Vagina (tissue), 2 donors: ENCODE measurements around the gene HSD17B10. TPM values are rescaled to one million over a fixed set of nuclear protein-coding genes. Genes with fewer than 3 reads are reported as not detected.
A peak's percentile ranks its signal among the peaks of the same experiment; 100 is the strongest.
"Not testable (repeated sequence)": the region's sequence is repeated elsewhere in the genome, so short reads cannot be mapped to it uniquely, and the experiment has no call there.

Source experiments
- DNase-seq, 2 donors: peaks; one replicate each; pipeline ENCODE4 v3.0.0-alpha.2; 2017; ENCODE audit errors: extremely low spot score in 2 of 2
- H3K27ac ChIP-seq: fragments of 200-600 bp; sonication (generic); one replicate; pipeline ENCODE4 v1.5.1; 2019
- H3K27me3 ChIP-seq: fragments of 200-600 bp; sonication (generic); one replicate; pipeline ENCODE4 v1.5.1; 2019
- H3K36me3 ChIP-seq, 2 donors: fragments of 200-600 bp; sonication (generic); one replicate each; pipeline ENCODE4 v1.5.1; 2017 to 2019
- H3K4me1 ChIP-seq: fragments of 200-600 bp; sonication (generic); one replicate; pipeline ENCODE4 v1.5.1; 2019
- H3K4me3 ChIP-seq, 2 donors: fragments of 200-600 bp; sonication (generic); 1 replicate in 1 of 2; 2 replicates in 1 of 2; pipeline ENCODE4 v1.5.1; 2016 to 2019
- H3K9me3 ChIP-seq: fragments of 200-600 bp; sonication (generic); one replicate; pipeline ENCODE4 v1.5.1; 2019
- POLR2A ChIP-seq, 2 donors: fragments of 450-650 bp; IDR thresholded peaks; one replicate each; pipeline ENCODE4 v1.6.1; 2017; ENCODE audit warnings: antibody characterized with exemption in 2 of 2, mild to moderate bottlenecking in 2 of 2, moderate library complexity in 2 of 2
- POLR2AphosphoS5 ChIP-seq, 2 donors: sonication (generic); formaldehyde crosslinking; IDR thresholded peaks; one replicate each; pipeline ENCODE4 v1.9.0; 2017; ENCODE audit warnings: antibody characterized with exemption in 2 of 2, mild to moderate bottlenecking in 2 of 2, low read depth in 1 of 2; ENCODE audit not compliant: insufficient read depth in 1 of 2
- intact Hi-C: fragments of 100-400 bp; cut with DNase I; formaldehyde crosslinking; loops from one replicate; pipeline ENCODE4 v1.15.1; 2023
- total RNA-seq: library from RNA; depleted of rRNA; stranded (reverse); fragments of >200 nt; gene quantifications from one replicate; pipeline ENCODE4 v1.2.3, GENCODE V29; 2016
- TF ChIP-seq, protein P1 (sequence below), 3 experiments: fragments of 450-650 bp in 2 of 3; fragments of 200-600 bp in 1 of 3; sonication (generic) in 1 of 3; IDR thresholded peaks; one replicate each; pipeline ENCODE4 v1.5.1; 2017 to 2019; ENCODE audit warnings: antibody characterized with exemption in 3 of 3, mild to moderate bottlenecking in 2 of 3, moderate library complexity in 2 of 3

The HSD17B10 gene
- total RNA-seq, 1 donor from 2014 or later: 42.0 TPM

- Histone ChIP-seq H3K36me3 (peaks cover 0 to 5% of the 10 kb centered on the region in 2 donors), H3K4me3 (no peak overlapping the region), H3K4me1 (peaks cover 4% of the 10 kb centered on the region), H3K27ac (no peak overlapping the region), H3K9me3 (no peaks in the 10 kb centered on the region), H3K27me3 (no peaks in the 10 kb centered on the region)
- no peak for DNase-seq
- TF ChIP-seq POLR2AphosphoS5 (IDR thresholded peaks at IDR 0.05; ENCODE audit: insufficient read depth in 1 of 2, low read depth in 1 of 2) (no peak), POLR2A (IDR thresholded peaks at IDR 0.05) (no peak)
- TF ChIP-seq, protein P1, sequence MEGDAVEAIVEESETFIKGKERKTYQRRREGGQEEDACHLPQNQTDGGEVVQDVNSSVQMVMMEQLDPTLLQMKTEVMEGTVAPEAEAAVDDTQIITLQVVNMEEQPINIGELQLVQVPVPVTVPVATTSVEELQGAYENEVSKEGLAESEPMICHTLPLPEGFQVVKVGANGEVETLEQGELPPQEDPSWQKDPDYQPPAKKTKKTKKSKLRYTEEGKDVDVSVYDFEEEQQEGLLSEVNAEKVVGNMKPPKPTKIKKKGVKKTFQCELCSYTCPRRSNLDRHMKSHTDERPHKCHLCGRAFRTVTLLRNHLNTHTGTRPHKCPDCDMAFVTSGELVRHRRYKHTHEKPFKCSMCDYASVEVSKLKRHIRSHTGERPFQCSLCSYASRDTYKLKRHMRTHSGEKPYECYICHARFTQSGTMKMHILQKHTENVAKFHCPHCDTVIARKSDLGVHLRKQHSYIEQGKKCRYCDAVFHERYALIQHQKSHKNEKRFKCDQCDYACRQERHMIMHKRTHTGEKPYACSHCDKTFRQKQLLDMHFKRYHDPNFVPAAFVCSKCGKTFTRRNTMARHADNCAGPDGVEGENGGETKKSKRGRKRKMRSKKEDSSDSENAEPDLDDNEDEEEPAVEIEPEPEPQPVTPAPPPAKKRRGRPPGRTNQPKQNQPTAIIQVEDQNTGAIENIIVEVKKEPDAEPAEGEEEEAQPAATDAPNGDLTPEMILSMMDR (IDR thresholded peaks at IDR 0.05): no peak
- intact Hi-C loops: loop anchor here (10.0 kb wide), 1 partner anchor 115 kb away; no protein-coding TSS in a partner anchor
Observed at GRCh38 chrX:53429755-53430154, 4.4 kb downstream of the HSD17B10 start.

DNA sequence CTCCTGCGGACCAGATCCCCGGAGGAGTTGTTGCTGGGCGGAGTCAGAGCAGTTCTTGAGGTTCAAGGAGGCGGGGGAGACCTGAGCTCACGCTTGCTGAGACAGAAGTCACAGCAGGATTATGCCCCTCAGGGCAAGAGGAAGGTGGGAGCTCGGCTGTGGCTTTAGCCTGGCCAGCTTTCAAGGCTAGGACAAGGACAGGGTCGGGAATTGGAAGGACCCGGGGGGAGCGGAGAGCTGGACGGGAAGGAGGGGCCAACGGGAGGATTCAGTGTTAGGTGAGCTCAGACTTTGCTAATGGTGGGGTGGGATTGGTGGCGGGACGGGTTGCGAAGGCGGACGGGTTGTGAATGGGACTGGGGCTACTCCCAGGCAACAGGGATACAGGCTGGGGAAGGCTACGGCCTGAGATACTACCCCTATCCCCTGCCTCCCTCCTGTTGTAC lies 11.3 kb downstream of the HSD17B10 start, which contains the start of gene RIBC1:
TSS of gene RIBC1 (plus strand) at position 13 of the 446 bp plus-strand sequence. CDS start 3,404 bp downstream, outside the sequence.
- intact Hi-C loops: no loop called here
- Histone ChIP-seq H3K4me1 (peaks cover 22% of the 10 kb centered on the region), H3K27ac (peak within 1 kb of the TSS; percentile 93), H3K27me3 (no peaks in the 10 kb centered on the region), H3K4me3 (peak within 1 kb of the TSS; percentile 71 to 76), H3K36me3 (no peaks in the 10 kb centered on the region), H3K9me3 (no peaks in the 10 kb centered on the region)
- no peak for DNase-seq
- no peak for TF ChIP-seq POLR2AphosphoS5 (IDR thresholded peaks at IDR 0.05; ENCODE audit: insufficient read depth in 1 of 2, low read depth in 1 of 2)
- TF ChIP-seq, protein P1 (IDR thresholded peaks at IDR 0.05): no peak
- TF ChIP-seq POLR2A (IDR thresholded peaks at IDR 0.05): no peak

GRCh38 chrX:53422086-53422860 lies 11.9 kb downstream of the HSD17B10 start, which contains the start of gene SMC1A:
TSS of gene SMC1A (minus strand) at chrX:53422654. CDS start at chrX:53422600, 54 bp downstream.
- TF ChIP-seq POLR2A (IDR thresholded peaks at IDR 0.05) (peak in 1 of 2 donors; percentile 30), POLR2AphosphoS5 (IDR thresholded peaks at IDR 0.05; ENCODE audit: insufficient read depth in 1 of 2, low read depth in 1 of 2) (peak; percentile 83 to 94)
- TF ChIP-seq, protein P1 (IDR thresholded peaks at IDR 0.05): peak in 1 of 3 experiments; percentile 7
- H3K9me3 ChIP-seq: no peaks in the 10 kb centered on the region
- H3K4me1 ChIP-seq: peaks cover 22% of the 10 kb centered on the region
- peak within 1 kb of the TSS; percentile 93 for H3K27ac ChIP-seq
- H3K27me3 ChIP-seq: no peaks in the 10 kb centered on the region
- peak within 1 kb of the TSS; percentile 71 to 76 for H3K4me3 ChIP-seq
- intact Hi-C loops: no loop called here
- peak in 1 of 2 donors; percentile 99 for DNase-seq
- no peaks in the 10 kb centered on the region for H3K36me3 ChIP-seq

GRCh38 chrX:53421772-53422085 lies 12.4 kb downstream of the HSD17B10 start:
- peak overlapping the region; percentile 71 to 76 for H3K4me3 ChIP-seq
- TF ChIP-seq, protein P1 (IDR thresholded peaks at IDR 0.05): no peak
- TF ChIP-seq POLR2AphosphoS5 (IDR thresholded peaks at IDR 0.05; ENCODE audit: insufficient read depth in 1 of 2, low read depth in 1 of 2) (no peak), POLR2A (IDR thresholded peaks at IDR 0.05) (no peak)
- intact Hi-C loops: no loop called here
- H3K36me3 ChIP-seq: no peaks in the 10 kb centered on the region
- no peaks in the 10 kb centered on the region for H3K9me3 ChIP-seq
- no peak for DNase-seq
- peaks cover 22% of the 10 kb centered on the region for H3K4me1 ChIP-seq
- peak overlapping the region; percentile 93 for H3K27ac ChIP-seq
- H3K27me3 ChIP-seq: no peaks in the 10 kb centered on the region

- Histone ChIP-seq H3K27me3 (no peaks in the 10 kb centered on the region), H3K27ac (no peak overlapping the region), H3K36me3 (no peaks in the 10 kb centered on the region), H3K9me3 (no peaks in the 10 kb centered on the region), H3K4me3 (peak overlapping the region; percentile 71 to 76), H3K4me1 (peaks cover 22% of the 10 kb centered on the region)
- intact Hi-C loops: no loop called here
- TF ChIP-seq, protein P1 (IDR thresholded peaks at IDR 0.05): no peak
- TF ChIP-seq POLR2A (IDR thresholded peaks at IDR 0.05): no peak
- no peak for TF ChIP-seq POLR2AphosphoS5 (IDR thresholded peaks at IDR 0.05; ENCODE audit: insufficient read depth in 1 of 2, low read depth in 1 of 2)
- no peak for DNase-seq
Observed at GRCh38 chrX:53421125-53421524, 13.0 kb downstream of the HSD17B10 start.

DNA sequence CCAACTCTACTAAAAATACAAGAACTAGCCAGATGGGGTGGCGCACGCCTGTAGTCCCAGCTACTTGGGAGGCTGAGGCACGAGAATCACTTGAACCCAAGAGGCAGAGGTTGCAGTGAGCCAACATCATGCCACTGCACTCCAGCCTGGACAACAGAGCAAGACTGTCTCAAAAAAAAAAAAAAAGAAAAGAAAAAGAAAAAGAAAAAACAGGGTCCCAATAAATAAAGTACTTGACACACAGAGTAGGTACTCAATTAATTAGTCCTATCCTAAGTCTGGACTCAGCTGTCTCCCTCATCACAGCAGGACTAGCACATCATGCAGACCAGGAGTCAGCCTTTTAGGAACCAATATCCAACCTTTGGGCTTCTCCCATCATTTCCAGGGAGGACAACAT lies 13.8 kb downstream of the HSD17B10 start:
- H3K4me3 ChIP-seq, DNase-seq, H3K27me3 ChIP-seq, H3K27ac ChIP-seq, intact Hi-C loops, H3K36me3 ChIP-seq, H3K9me3 ChIP-seq: not testable (repeated sequence)
- H3K4me1 ChIP-seq: peaks cover 22% of the 10 kb centered on the region
